Measurements from ENCODE around the gene SDR42E2. TPM values are rescaled to one million over a fixed set of nuclear protein-coding genes. Genes with fewer than 3 reads are reported as not detected.

SDR42E2 gene
- total RNA-seq, 1 donor from 2014 or later, result 0.20 TPM

GRCh38 chr16:22240023-22240710 is 77.9 kb downstream of the SDR42E2 start:
- no peak for DNase-seq (ENCODE audit: low read depth in 2 of 2)

Other genes with a start within 250 kb of the SDR42E2 start
- 238 and 239 TPM in 2 replicates for gene UQCRC2, start 209.1 kb upstream of the SDR42E2 start, total RNA-seq
- gene PDZD9, start 161.4 kb upstream of the SDR42E2 start, total RNA-seq, result not detected in 2 replicates
- 8.3 and 10.9 TPM in 2 replicates for gene MOSMO, start 154.4 kb upstream of the SDR42E2 start, total RNA-seq
- not detected in 2 replicates for gene VWA3A, start 70.0 kb upstream of the SDR42E2 start, total RNA-seq
- 33.3 and 36.7 TPM in 2 replicates for gene EEF2K, start 43.8 kb downstream of the SDR42E2 start, total RNA-seq
- gene POLR3E, start 134.9 kb downstream of the SDR42E2 start, total RNA-seq, result 20.0 and 31.0 TPM in 2 replicates
- 23.1 and 29.4 TPM in 2 replicates for gene CDR2, start 212.1 kb downstream of the SDR42E2 start, total RNA-seq

Data from lung microvascular endothelial cell (primary cell).